HEK293 (cell line): Measurements from ENCODE around the gene KRT7.

Source experiments
- CTCF ChIA-PET: fragments of 350-600 bp; formaldehyde crosslinking; extraction: SDS; loops from one replicate; lab custom pipeline; 2021; ENCODE audit warnings: antibody characterized with exemption; lab: Yijun Ruan, JAX
- POLR2A ChIA-PET: fragments of 300-600 bp; formaldehyde crosslinking; extraction: SDS; loops from one replicate; lab custom pipeline; 2020; ENCODE audit warnings: antibody characterized with exemption, inconsistent platforms; lab: Yijun Ruan, JAX
- H3K27ac ChIP-seq: fragments of 200-500 bp; sonication (Bioruptor generic); 2 replicates; pipeline ENCODE4 v1.5.1; 2014; ENCODE audit warnings: low read depth, low read length, control low read depth, inconsistent platforms; ENCODE audit errors: extremely low read depth
- H3K36me3 ChIP-seq, 2 experiments: fragments of 200-500 bp in 1 of 2; sonication (Bioruptor generic) in 1 of 2; 1 replicate in 1 of 2; 2 replicates in 1 of 2; pipeline ENCODE4 v1.5.1; 2014 to 2017; ENCODE audit warnings: inconsistent platforms in 2 of 2, low read length in 2 of 2; ENCODE audit not compliant: control insufficient read depth in 2 of 2, insufficient read depth in 1 of 2
- H3K4me1 ChIP-seq: fragments of 200-500 bp; sonication (Bioruptor generic); 2 replicates; pipeline ENCODE4 v1.5.1; 2014; ENCODE audit warnings: mild to moderate bottlenecking, low read length, inconsistent platforms; ENCODE audit not compliant: control insufficient read depth, insufficient read depth
- H3K4me3 ChIP-seq: 2 replicates; pipeline ENCODE4 v1.5.1; 2011; ENCODE audit warnings: low read depth, mild to moderate bottlenecking, control low read depth, low read length, moderate library complexity
- H3K9me3 ChIP-seq: fragments of 200-500 bp; sonication (Bioruptor generic); 2 replicates; pipeline ENCODE4 v1.5.1; 2014; ENCODE audit warnings: low read depth, low read length, inconsistent platforms; ENCODE audit not compliant: control insufficient read depth, insufficient read depth
- AEBP2 ChIP-seq: fragments of 450-650 bp; formaldehyde crosslinking; IDR thresholded peaks from 2 replicates; pipeline ENCODE4 v1.5.1; 2016; ENCODE audit warnings: missing biosample characterization, missing genetic modification characterization, borderline replicate concordance
- BCL11B ChIP-seq: fragments of 450-650 bp; formaldehyde crosslinking; IDR thresholded peaks from 2 replicates; pipeline ENCODE4 v1.5.1; 2016; ENCODE audit warnings: low read depth, missing biosample characterization, missing genetic modification characterization
- BCL6B ChIP-seq: fragments of 450-650 bp; formaldehyde crosslinking; IDR thresholded peaks from 2 replicates; pipeline ENCODE4 v1.5.1; 2017; ENCODE audit warnings: missing biosample characterization, missing genetic modification characterization
- CTCF ChIP-seq: fragments of 450-650 bp; formaldehyde crosslinking; IDR thresholded peaks from 2 replicates; pipeline ENCODE4 v1.5.1; 2016; ENCODE audit warnings: missing biosample characterization, missing genetic modification characterization
- HIC1 ChIP-seq: fragments of 450-650 bp; formaldehyde crosslinking; IDR thresholded peaks from 2 replicates; pipeline ENCODE4 v1.5.1; 2016; ENCODE audit warnings: missing biosample characterization, missing genetic modification characterization
- KLF7 ChIP-seq: fragments of 450-650 bp; formaldehyde crosslinking; IDR thresholded peaks from 2 replicates; pipeline ENCODE4 v1.5.1; 2016; ENCODE audit warnings: missing biosample characterization, missing genetic modification characterization, borderline replicate concordance
- PATZ1 ChIP-seq: fragments of 450-650 bp; formaldehyde crosslinking; IDR thresholded peaks from 2 replicates; pipeline ENCODE4 v1.5.1; 2016; ENCODE audit warnings: missing biosample characterization, missing genetic modification characterization
- ZFHX2 ChIP-seq: fragments of 450-650 bp; formaldehyde crosslinking; conservative IDR thresholded peaks from 2 replicates; pipeline ENCODE4 v1.5.1; 2016; ENCODE audit warnings: missing biosample characterization, missing genetic modification characterization
- ZNF114 ChIP-seq: fragments of 450-650 bp; formaldehyde crosslinking; IDR thresholded peaks from 2 replicates; pipeline ENCODE4 v1.5.0; 2017; ENCODE audit warnings: missing biosample characterization, missing genetic modification characterization
- ZNF132 ChIP-seq: fragments of 450-650 bp; formaldehyde crosslinking; IDR thresholded peaks from 2 replicates; pipeline ENCODE4 v1.5.1; 2017; ENCODE audit warnings: missing biosample characterization, missing genetic modification characterization, borderline replicate concordance
- ZNF214 ChIP-seq: fragments of 450-650 bp; formaldehyde crosslinking; IDR thresholded peaks from 2 replicates; pipeline ENCODE4 v1.5.1; 2017; ENCODE audit warnings: missing biosample characterization, mild to moderate bottlenecking, missing genetic modification characterization, borderline replicate concordance
- ZNF221 ChIP-seq: fragments of 450-650 bp; formaldehyde crosslinking; IDR thresholded peaks from 2 replicates; pipeline ENCODE4 v1.5.1; 2017; ENCODE audit warnings: missing biosample characterization, missing genetic modification characterization, borderline replicate concordance
- ZNF354C ChIP-seq: fragments of 450-650 bp; formaldehyde crosslinking; IDR thresholded peaks from 2 replicates; pipeline ENCODE4 v1.5.1; 2016; ENCODE audit warnings: missing biosample characterization, missing genetic modification characterization, low read depth, borderline replicate concordance
- ZNF548 ChIP-seq: fragments of 450-650 bp; formaldehyde crosslinking; IDR thresholded peaks from 2 replicates; pipeline ENCODE4 v1.5.1; 2016; ENCODE audit warnings: missing biosample characterization, missing genetic modification characterization
- ZNF600 ChIP-seq: fragments of 450-650 bp; formaldehyde crosslinking; IDR thresholded peaks from 2 replicates; pipeline ENCODE4 v1.5.1; 2016; ENCODE audit warnings: missing biosample characterization, missing genetic modification characterization
- ZNF670 ChIP-seq: fragments of 450-650 bp; formaldehyde crosslinking; IDR thresholded peaks from 2 replicates; pipeline ENCODE4 v1.5.1; 2016; ENCODE audit warnings: missing biosample characterization, missing genetic modification characterization, low read depth
- ZNF704 ChIP-seq: fragments of 450-650 bp; formaldehyde crosslinking; IDR thresholded peaks from 2 replicates; pipeline ENCODE4 v1.5.1; 2016; ENCODE audit warnings: missing biosample characterization, missing genetic modification characterization
- ZNF792 ChIP-seq: fragments of 450-650 bp; formaldehyde crosslinking; IDR thresholded peaks from 2 replicates; pipeline ENCODE4 v1.5.1; 2016; ENCODE audit warnings: missing biosample characterization, missing genetic modification characterization
- ZNF837 ChIP-seq: fragments of 450-650 bp; formaldehyde crosslinking; IDR thresholded peaks from 2 replicates; pipeline ENCODE4 v1.5.1; 2016; ENCODE audit warnings: missing biosample characterization, missing genetic modification characterization
- ZNF843 ChIP-seq: fragments of 450-650 bp; formaldehyde crosslinking; IDR thresholded peaks from 2 replicates; pipeline ENCODE4 v1.5.1; 2016; ENCODE audit warnings: missing biosample characterization, missing genetic modification characterization

Gene KRT7

GRCh38 chr12:52202361-52203078, 30.5 kb upstream of the KRT7 start:
- ChIA-PET CTCF (interaction anchor here (0.7 to 1.7 kb wide), 6 partner anchors 8 to 76 kb away, joined by 3 to 8 read pairs (median 4); partner anchors contain the start of gene KRT80), POLR2A (interaction anchor here (0.6 to 1.5 kb wide), 3 partner anchors 11 to 297 kb away, joined by 3 to 8 read pairs (median 4); partner anchors contain the start of gene KRT80)
- peaks cover 8% of the 10 kb centered on the region; the same call in 1 of the 2 replicates for H3K4me1 ChIP-seq
- H3K4me3 ChIP-seq, result no peak overlapping the region
- H3K9me3 ChIP-seq, result no peaks in the 10 kb centered on the region
- TF ChIP-seq ZNF221 (tag by site-specific recombination), result no peak
- TF ChIP-seq ZNF114 (tag by site-specific recombination), result no peak
- TF ChIP-seq HIC1 (tag by site-specific recombination), result no peak
- no peak for TF ChIP-seq ZNF792 (tag by site-specific recombination)
- no peak for TF ChIP-seq ZNF214 (tag by site-specific recombination)
- TF ChIP-seq ZNF600, result 0 out of 2 replicates have a peak, but pooled peaks have one; percentile 0
- no peak for TF ChIP-seq CTCF (tag by site-specific recombination)
- no peak for TF ChIP-seq ZNF704
- TF ChIP-seq KLF7 (tag by site-specific recombination), result no peak
- TF ChIP-seq ZNF548 (tag by site-specific recombination), result peak; percentile 9; the same call in 1 of the 2 replicates
- no peak for TF ChIP-seq ZNF837 (tag by site-specific recombination)
- TF ChIP-seq ZNF843 (tag by site-specific recombination), result no peak
- no peak for TF ChIP-seq ZNF132
- no peak overlapping the region for H3K27ac ChIP-seq
- H3K36me3 ChIP-seq, result no peaks in the 10 kb centered on the region

GRCh38 chr12:52203079-52203921, 29.7 kb upstream of the KRT7 start:
- H3K4me1 ChIP-seq, result peaks cover 8% of the 10 kb centered on the region; the same call in 1 of the 2 replicates
- H3K27ac ChIP-seq, result no peak overlapping the region; the same call in 1 of the 2 replicates
- CTCF ChIA-PET, result interaction anchor here (0.6 to 1.7 kb wide), 6 partner anchors 10 to 613 kb away, joined by 3 to 8 read pairs (median 4); no protein-coding TSS in a partner anchor
- TF ChIP-seq AEBP2 (no peak), ZNF354C (tag by site-specific recombination) (no peak), ZNF670 (tag by site-specific recombination) (no peak), BCL11B (0 out of 2 replicates have a peak, but pooled peaks have one; percentile 11), PATZ1 (tag by site-specific recombination) (peak; percentile 76), ZFHX2 (peak; percentile 99), BCL6B (tag by site-specific recombination) (no peak)

More at GRCh38 chr12:52203079-52203921, 29.7 kb upstream of the KRT7 start:
- no peak overlapping the region for H3K4me3 ChIP-seq
- no peaks in the 10 kb centered on the region for H3K9me3 ChIP-seq
- no peaks in the 10 kb centered on the region for H3K36me3 ChIP-seq
- POLR2A ChIA-PET, result interaction anchor here (0.5 to 1.3 kb wide), 3 partner anchors 11 to 933 kb away, joined by 3 to 8 read pairs (median 4); partner anchors contain the start of gene KRT80
